Measurements from ENCODE around the gene MGMT. TPM values are rescaled to one million over a fixed set of nuclear protein-coding genes. Genes with fewer than 3 reads are reported as not detected.

Gene MGMT
- total and polyA plus RNA-seq, 2 of the 4 experiments (the other 2 are of a cell fraction): 11.5 to 17.8 TPM

- no peak overlapping the region for H4K91ac ChIP-seq (ENCODE audit: insufficient read depth, low read depth, low read length)
- no peak for DNase-seq
- H4K8ac ChIP-seq (ENCODE audit: low read depth in 2 of 2, low read length in 2 of 2): no peak overlapping the region
- H2BK15ac ChIP-seq (ENCODE audit: low read depth, low read length): no peak overlapping the region
- no peak overlapping the region for H2AK5ac ChIP-seq (ENCODE audit: low read depth, low read length)
- no peak overlapping the region for H3K18ac ChIP-seq (ENCODE audit: low read depth, low read length)
- H3K79me1 ChIP-seq (ENCODE audit: low read depth in 1 of 2, low read length in 2 of 2): no peaks in the 10 kb centered on the region
- BruUV-seq (replicated peaks): no TSS peak
- dilution Hi-C loops (cut with HindIII; ENCODE audit: low sequenced_read_pairs, unreplicated experiment) (no loop called here), in situ Hi-C loops (cut with MboI; ENCODE audit: low sequenced_read_pairs) (no loop called here), intact Hi-C loops (cut with micrococcal nuclease) (no loop called here)
- no peak overlapping the region for H3K4ac ChIP-seq (ENCODE audit: low read depth, low read length)
- no peaks in the 10 kb centered on the region; the same call in 1 of the 2 replicates for H3K27me3 ChIP-seq (ENCODE audit: control insufficient read depth, insufficient read depth, low read length)
- no CpG with 5 or more reads among the region's 2 CpGs for WGBS, 2 experiments (ENCODE audit: extremely low coverage in 2 of 2, insufficient read length in 1 of 2)
- no peaks in the 10 kb centered on the region for H3K4me1 ChIP-seq (ENCODE audit: control insufficient read depth, insufficient read depth, low read length)
- no peaks in the 10 kb centered on the region for H4K20me1 ChIP-seq (ENCODE audit: insufficient read depth, low read length)
- H2BK120ac ChIP-seq (ENCODE audit: low read depth, low read length): no peak overlapping the region
- POLR2A ChIA-PET (ENCODE audit: unreplicated experiment): no interaction called here
- H3K9me1 ChIP-seq (ENCODE audit: insufficient read depth, low read length): no peaks in the 10 kb centered on the region
- no peak overlapping the region for H2AK9ac ChIP-seq (replicated peaks; ENCODE audit: low read depth, low read length, poor library complexity)
- H3K4me2 ChIP-seq (ENCODE audit: low read depth, low read length): no peak overlapping the region
- H3K14ac ChIP-seq (replicated peaks; ENCODE audit: low read depth, low read length): no peak overlapping the region
- H3K27ac ChIP-seq (ENCODE audit: insufficient read depth, low read length): no peak overlapping the region
- no peak overlapping the region for H3K56ac ChIP-seq (ENCODE audit: extremely low read depth, insufficient read depth, low read length)
- no peak overlapping the region for H2BK5ac ChIP-seq (ENCODE audit: low read depth, low read length, poor library complexity, severe bottlenecking)
- ATAC-seq (ENCODE audit: low read depth): no peak
- H3K4me3 ChIP-seq (ENCODE audit: insufficient read depth, low read depth, low read length): no peak overlapping the region
- no peak overlapping the region for H2AFZ ChIP-seq (replicated peaks; ENCODE audit: low read length, poor library complexity)
- H3K9me3 ChIP-seq (ENCODE audit: control insufficient read depth, insufficient read depth, low read length): peaks cover 6% of the 10 kb centered on the region; the same call in 1 of the 2 replicates
- no peaks in the 10 kb centered on the region for H3K36me3 ChIP-seq (ENCODE audit: control insufficient read depth, insufficient read depth, low read length)
- H3K9ac ChIP-seq (ENCODE audit: low read depth, low read length): no peak overlapping the region
- H2BK20ac ChIP-seq (ENCODE audit: low read depth, low read length): no peak overlapping the region
- H3K23ac ChIP-seq (ENCODE audit: low read depth, low read length): no peak overlapping the region
- TF ChIP-seq CHD1 (IDR thresholded peaks at IDR 0.05; ENCODE audit: low read depth, low read length) (no peak), NFE2L2 (IDR thresholded peaks at IDR 0.05; ENCODE audit: low read depth, low read length) (no peak), BHLHE40 (IDR thresholded peaks at IDR 0.05; ENCODE audit: low read depth, low read length) (no peak), USF2 (IDR thresholded peaks at IDR 0.05; ENCODE audit: low read depth, low read length) (no peak), RFX5 (IDR thresholded peaks at IDR 0.05; ENCODE audit: low read depth, low read length) (no peak), ELK1 (IDR thresholded peaks at IDR 0.05; ENCODE audit: borderline replicate concordance, low read depth, low read length) (no peak), MAFK (IDR thresholded peaks at IDR 0.05; ENCODE audit: low read depth, low read length) (no peak), RAD21 (IDR thresholded peaks at IDR 0.05; ENCODE audit: low read length) (no peak), CEBPB (IDR thresholded peaks at IDR 0.05; ENCODE audit: low read depth, low read length) (no peak), POLR2A (IDR thresholded peaks at IDR 0.05; ENCODE audit: low read depth, low read length) (no peak), RCOR1 (IDR thresholded peaks at IDR 0.05; ENCODE audit: insufficient replicate concordance, low read length) (no peak), CTCF (conservative IDR thresholded peaks at IDR 0.05; ENCODE audit: low read depth, low read length) (no peak), MAZ (IDR thresholded peaks at IDR 0.05; ENCODE audit: borderline replicate concordance, low read depth, low read length) (no peak), MXI1 (IDR thresholded peaks at IDR 0.05; ENCODE audit: borderline replicate concordance, low read depth, low read length) (no peak), FOS (IDR thresholded peaks at IDR 0.05; ENCODE audit: low read depth, low read length) (no peak), SMC3 (IDR thresholded peaks at IDR 0.05; ENCODE audit: low read depth, low read length) (no peak)
- CTCF ChIA-PET: no interaction called here
- no peak overlapping the region for H4K5ac ChIP-seq (ENCODE audit: low read depth, low read length)
Observed at GRCh38 chr10:129444359-129444758, 22.7 kb upstream of the MGMT start.

Data from IMR-90 (cell line).